Left ventricle myocardium inferior (tissue), 1 donor: ENCODE results near the gene PCDHB12. TPM values are rescaled to one million over a fixed set of nuclear protein-coding genes. Genes with fewer than 3 reads are reported as not detected.
"Not testable (repeated sequence)": the region's sequence is repeated elsewhere in the genome, so short reads cannot be mapped to it uniquely, and the experiment has no call there.

ENCODE experiments used
- DNase-seq: peaks from one replicate; pipeline ENCODE4 v3.0.0-alpha.2; 2020
- H3K27ac ChIP-seq: fragments of 200-600 bp; replicated peaks from 2 replicates; pipeline ENCODE4 v1.8.0; 2021
- H3K27me3 ChIP-seq: fragments of 200-600 bp; 2 replicates; pipeline ENCODE4 v1.8.0; 2021; ENCODE audit warnings: low read depth
- H3K36me3 ChIP-seq: fragments of 200-600 bp; 2 replicates; pipeline ENCODE4 v1.8.0; 2021
- H3K4me1 ChIP-seq: fragments of 200-600 bp; 2 replicates; pipeline ENCODE4 v1.8.0; 2021
- H3K4me3 ChIP-seq: fragments of 200-600 bp; 2 replicates; pipeline ENCODE4 v1.8.0; 2021; ENCODE audit warnings: mild to moderate bottlenecking, moderate library complexity
- H3K9me3 ChIP-seq: fragments of 200-600 bp; replicated peaks from 2 replicates; pipeline ENCODE4 v1.8.0; 2021
- CTCF ChIP-seq: fragments of 200-600 bp; IDR thresholded peaks from 2 replicates; pipeline ENCODE4 v1.8.0; 2021; ENCODE audit warnings: antibody characterized with exemption, mild to moderate bottlenecking, borderline replicate concordance
- intact Hi-C: fragments of 100-400 bp; cut with micrococcal nuclease; formaldehyde crosslinking; loops from one replicate; pipeline ENCODE4 v1.11.0; 2022
- long read RNA-seq: library from polyadenylated mRNA; unstranded; transcript quantifications from one replicate; pipeline ENCODE4 v2.0.0, GENCODE V29; 2021
- total RNA-seq: library from RNA; stranded (reverse); fragmentation: NEBNext Ultra II Directional; extraction: Animal tissue kit (Norgen Biotek cat#: 25700); gene quantifications from one replicate; pipeline ENCODE4 v1.2.1, GENCODE V29; 2021
- donor health status: DM: no; HTN: yes; CAD: no; lungs with severe emphysema.

Gene PCDHB12
- 0.69 TPM for total RNA-seq
- long read RNA-seq, partial matches to known transcripts = 0 of 1 reads
- long read RNA-seq, other reads (novel, unspliced or antisense) = 0 of 1 reads

- H3K27ac ChIP-seq = no peak within 1 kb of the TSS
- H3K9me3 ChIP-seq = peaks cover 95% of the 10 kb centered on the region
- peak; percentile 53 for TF ChIP-seq CTCF
- H3K4me3 ChIP-seq = peak within 1 kb of the TSS; percentile 46
- no peaks in the 10 kb centered on the region for H3K4me1 ChIP-seq
- peaks cover 55% of the 10 kb centered on the region for H3K27me3 ChIP-seq
- peaks cover 3% of the 10 kb centered on the region for H3K36me3 ChIP-seq
- intact Hi-C loops = no loop called here
- DNase-seq = no peak
These were observed at the start of gene PCDHB12 for GRCh38 chr5:141208478-141208877. Gene PCDHB12 (plus strand): TSS chr5:141208719. CDS start chr5:141208908, 189 bp downstream.

- Histone ChIP-seq H3K4me3 (peak within 1 kb of the TSS; percentile 46), H3K27me3 (peaks cover 76% of the 10 kb centered on the region), H3K36me3 (peaks cover 8% of the 10 kb centered on the region), H3K27ac (no peak within 1 kb of the TSS), H3K9me3 (peaks cover 58% of the 10 kb centered on the region), H3K4me1 (no peaks in the 10 kb centered on the region)
- TF ChIP-seq CTCF = peak; percentile 56
- intact Hi-C loops = no loop called here
- no peak for DNase-seq
These were observed 35.9 kb upstream of the PCDHB12 start, which contains the start of gene PCDHB7 for GRCh38 chr5:141172381-141173204. Gene PCDHB7 (plus strand): TSS chr5:141172644. CDS start chr5:141172836, 192 bp downstream.

- Histone ChIP-seq H3K27me3 (peaks cover 77% of the 10 kb centered on the region), H3K9me3 (peaks cover 72% of the 10 kb centered on the region)
- DNase-seq, H3K36me3 ChIP-seq, H3K4me1 ChIP-seq, H3K4me3 ChIP-seq, H3K27ac ChIP-seq, intact Hi-C loops: not testable (repeated sequence)
These were observed 34.0 kb upstream of the PCDHB12 start for GRCh38 chr5:141174291-141175104.

- peaks cover 8% of the 10 kb centered on the region for H3K36me3 ChIP-seq
- peaks cover 78% of the 10 kb centered on the region for H3K27me3 ChIP-seq
- H3K4me3 ChIP-seq = no peak overlapping the region
- intact Hi-C loops = no loop called here
- DNase-seq = no peak
- no peak overlapping the region for H3K27ac ChIP-seq
- TF ChIP-seq CTCF = no peak
- no peaks in the 10 kb centered on the region for H3K4me1 ChIP-seq
- H3K9me3 ChIP-seq = peaks cover 85% of the 10 kb centered on the region
These were observed 32.6 kb upstream of the PCDHB12 start for GRCh38 chr5:141175933-141176332.

GRCh38 chr5:141177577-141178191, 30.8 kb upstream of the PCDHB12 start, which contains the start of gene PCDHB8:
Gene PCDHB8 (plus strand): TSS chr5:141177790. CDS start chr5:141178035, 245 bp downstream.
- intact Hi-C loops, H3K36me3 ChIP-seq, H3K4me1 ChIP-seq, H3K27ac ChIP-seq, DNase-seq: not testable (repeated sequence)
- peaks cover 91% of the 10 kb centered on the region for H3K9me3 ChIP-seq
- H3K27me3 ChIP-seq = peaks cover 77% of the 10 kb centered on the region
- TF ChIP-seq CTCF = peak; percentile 51
- peak within 1 kb of the TSS; percentile 51 for H3K4me3 ChIP-seq

- Histone ChIP-seq H3K9me3 (peaks cover 89% of the 10 kb centered on the region), H3K36me3 (peaks cover 13% of the 10 kb centered on the region), H3K27me3 (peaks cover 67% of the 10 kb centered on the region)
- H3K27ac ChIP-seq, H3K4me1 ChIP-seq, H3K4me3 ChIP-seq, DNase-seq, intact Hi-C loops: not testable (repeated sequence)
These were observed 29.1 kb upstream of the PCDHB12 start for GRCh38 chr5:141179371-141179770.

- peaks cover 12% of the 10 kb centered on the region for H3K36me3 ChIP-seq
- H3K4me1 ChIP-seq, intact Hi-C loops, H3K4me3 ChIP-seq, H3K27ac ChIP-seq, DNase-seq: not testable (repeated sequence)
- peaks cover 67% of the 10 kb centered on the region for H3K27me3 ChIP-seq
- H3K9me3 ChIP-seq = peaks cover 89% of the 10 kb centered on the region
These were observed 28.6 kb upstream of the PCDHB12 start for GRCh38 chr5:141179876-141180275.
